Muscle of back (tissue), 11 donors: ENCODE measurements around the gene C3orf22. TPM values are rescaled to one million over a fixed set of nuclear protein-coding genes. Genes with fewer than 3 reads are reported as not detected.

Source experiments
- DNase-seq, 3 donors: peaks; one replicate each; pipeline versions ENCODE4 v3.0.0 to v3.0.0-alpha.2; 2013
- polyA plus RNA-seq, 10 donors: library from polyadenylated mRNA; unstranded; fragments of 120-200 nt; gene quantifications; one replicate each; pipeline ENCODE4 v1.2.1, GENCODE V29; 2013; ENCODE audit not compliant: insufficient read length in 10 of 10

The C3orf22 gene
- polyA plus RNA-seq, 10 donors = 0.08 to 0.35 TPM; not detected in 8

DNA sequence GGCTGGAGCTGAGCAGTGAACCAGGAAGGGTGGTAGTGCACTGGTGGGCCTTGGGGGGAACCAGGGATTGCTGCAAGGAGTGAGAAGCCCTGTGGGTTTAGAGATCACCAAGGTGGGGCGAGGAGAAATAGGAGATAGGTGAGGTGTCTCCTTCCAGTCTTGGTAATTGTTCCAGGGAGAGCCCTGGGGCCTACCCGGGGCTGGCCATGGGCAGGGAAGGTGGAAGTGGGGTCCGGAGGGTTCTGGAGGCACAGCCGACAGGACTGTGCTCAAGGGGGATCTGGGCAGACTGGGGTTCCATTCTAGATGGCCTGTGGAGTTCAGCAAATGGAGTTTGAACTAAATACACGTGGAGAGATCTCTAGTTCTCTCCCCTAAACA, 30.3 kb downstream of the C3orf22 start:
- DNase-seq = no peak

- no peak for DNase-seq
Observed at GRCh38 chr3:126527455-126528211, 31.1 kb downstream of the C3orf22 start.

DNA sequence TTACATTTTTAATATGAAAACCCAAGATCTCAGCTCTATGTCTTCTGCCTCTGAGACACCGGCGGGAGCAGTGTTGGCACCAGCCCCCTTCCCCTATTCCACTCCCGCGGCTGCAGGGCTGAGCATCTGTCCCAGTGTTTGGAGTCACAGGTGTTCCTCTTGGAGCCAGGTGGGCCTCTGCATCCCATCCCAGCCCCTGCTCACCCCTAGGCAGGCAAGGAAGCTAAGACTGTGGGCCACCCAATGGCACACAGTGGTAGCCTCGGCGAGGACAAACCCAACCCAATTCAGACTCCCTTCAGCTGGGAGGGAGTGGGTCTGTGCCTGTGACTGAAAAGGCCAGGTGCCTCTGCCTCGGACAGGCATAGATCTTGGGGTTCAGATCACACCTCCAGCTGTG, 31.7 kb downstream of the C3orf22 start:
- no peak for DNase-seq

GRCh38 chr3:126526668-126527005, 32.1 kb downstream of the C3orf22 start:
- no peak for DNase-seq

DNA sequence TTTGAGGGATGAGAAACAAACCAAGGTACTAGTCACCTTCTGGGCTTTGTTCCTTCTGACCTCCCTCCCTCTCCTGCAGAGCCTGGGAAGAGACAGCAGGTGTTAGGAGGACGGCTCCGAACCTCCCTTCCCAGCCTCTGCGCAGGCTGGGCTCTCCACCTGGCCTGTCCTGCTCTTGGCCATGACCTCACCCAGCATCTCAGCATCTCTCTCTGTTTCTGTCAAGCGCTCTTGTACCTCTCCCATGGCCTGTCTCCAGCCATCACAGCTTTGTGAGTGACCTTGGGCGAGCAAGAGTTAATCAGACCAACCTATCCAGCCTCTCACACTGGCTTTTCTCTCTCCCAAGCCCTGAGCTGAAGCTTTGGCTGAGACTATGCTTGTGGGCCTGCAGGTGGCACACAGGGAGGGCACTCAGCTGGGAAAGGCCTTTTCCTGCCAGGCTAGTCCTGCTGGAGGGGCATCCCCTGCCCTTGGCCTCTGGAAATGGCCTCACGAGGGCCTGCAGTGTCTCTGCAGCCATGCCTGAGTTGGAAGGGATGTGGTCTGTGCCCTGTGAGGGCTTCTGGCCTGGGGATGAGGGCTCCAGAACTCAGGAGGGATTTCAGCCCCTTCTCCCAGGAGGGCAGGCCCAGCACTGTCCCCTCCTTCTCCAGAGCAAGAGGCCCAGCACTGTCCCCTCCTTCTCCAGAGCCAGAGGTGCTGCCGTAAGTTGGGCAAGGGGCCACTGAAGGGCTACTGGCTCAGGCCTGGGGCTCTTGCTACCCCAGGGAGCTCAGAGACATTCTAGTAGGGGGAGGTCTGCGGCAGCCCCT, 32.7 kb downstream of the C3orf22 start:
- no peak for DNase-seq

- DNase-seq = no peak
Observed at GRCh38 chr3:126525091-126525852, 33.5 kb downstream of the C3orf22 start.

DNA sequence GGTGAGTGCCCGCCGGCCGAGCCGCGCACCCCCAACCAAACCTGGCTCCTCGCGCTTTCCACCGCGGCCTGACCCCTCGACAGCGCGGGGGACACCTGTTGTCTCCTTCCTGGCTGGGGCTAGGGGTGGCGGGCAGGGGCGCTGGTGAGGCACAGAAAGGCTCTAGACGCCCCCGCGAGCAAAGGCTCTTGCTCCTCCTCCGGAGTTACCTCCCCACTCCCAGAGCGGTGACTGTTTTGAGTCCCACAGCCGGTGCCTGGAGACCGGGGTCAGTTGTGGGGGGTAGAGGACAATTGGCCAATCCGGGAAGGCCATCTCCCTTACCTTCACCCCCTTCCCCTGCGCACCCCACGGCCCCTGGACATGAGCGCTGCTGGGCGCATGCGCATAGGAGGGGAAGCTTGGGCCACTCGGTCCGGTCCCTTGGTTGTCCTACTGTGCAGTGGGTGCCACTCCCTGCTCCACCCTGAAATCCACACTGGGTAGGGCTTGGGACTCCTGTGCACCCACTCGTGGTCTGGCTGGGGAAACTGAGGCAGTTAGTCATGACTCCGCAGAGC, 34.2 kb downstream of the C3orf22 start:
- no peak for DNase-seq

GRCh38 chr3:126523745-126524428, 34.8 kb downstream of the C3orf22 start, which contains the start of gene CHST13:
Gene CHST13 (plus strand): TSS chr3:126524155. CDS start chr3:126524333, 178 bp downstream.
- DNase-seq = peak; percentile 14 to 74 (median 45)

DNA sequence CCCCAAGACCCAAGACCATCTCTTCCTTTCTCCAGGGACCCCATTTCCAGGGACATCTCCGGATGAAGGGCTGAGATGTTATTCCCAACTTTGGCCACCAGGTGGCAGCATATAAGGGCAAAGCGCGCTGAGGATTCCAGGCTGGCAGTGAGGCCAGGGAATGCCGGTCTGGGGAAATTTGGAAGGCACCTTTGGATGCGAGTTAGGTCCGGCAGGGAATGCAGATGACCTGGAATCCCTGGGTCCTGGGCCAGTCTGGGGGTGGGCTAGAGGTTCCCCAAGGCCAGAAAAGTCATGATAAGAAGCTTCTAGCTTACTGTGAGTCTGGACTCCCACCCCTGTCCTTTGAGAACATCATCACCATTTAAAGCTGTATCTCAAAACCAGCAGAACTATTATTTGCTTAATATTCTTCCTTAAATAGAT, 36.4 kb downstream of the C3orf22 start:
- DNase-seq = peak; percentile 37 to 77 (median 57)

DNA sequence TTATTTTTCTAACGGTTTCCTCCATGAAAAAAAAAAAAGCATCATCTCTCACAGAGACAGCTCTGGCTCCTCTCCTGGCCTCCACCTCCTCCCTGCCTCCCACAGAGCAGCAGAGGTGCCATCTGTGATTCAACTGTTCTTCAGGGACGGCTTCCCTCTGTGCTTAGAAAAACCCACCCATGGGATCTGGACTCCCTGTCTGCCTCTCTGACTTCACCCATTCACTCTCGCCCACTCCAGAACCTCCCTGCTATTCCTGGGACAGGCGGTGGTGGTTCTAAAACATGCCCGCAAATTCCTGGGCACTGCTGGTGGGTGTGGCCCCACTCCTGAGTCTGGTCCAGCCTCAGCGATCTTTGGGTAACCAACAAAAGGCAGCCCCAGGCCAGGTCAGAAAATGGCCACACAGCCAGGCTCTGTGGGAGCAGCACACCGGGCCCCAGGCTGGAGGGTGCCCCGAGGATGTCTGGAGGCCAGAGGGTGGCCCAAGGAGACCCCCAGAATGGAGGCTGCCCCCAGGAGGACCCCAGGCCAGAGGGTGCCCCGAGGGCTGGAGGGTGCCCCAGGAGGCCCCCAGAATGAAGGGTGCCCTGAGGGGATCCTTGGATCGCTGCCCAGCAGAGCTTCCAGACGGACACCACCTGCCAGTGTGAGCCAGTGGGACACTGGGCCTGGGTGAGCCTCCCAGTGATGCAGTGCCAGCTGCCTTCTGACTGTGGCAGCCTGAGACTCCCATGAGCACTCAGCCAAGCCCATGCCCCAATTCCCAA, 37.4 kb downstream of the C3orf22 start:
- DNase-seq = no peak

DNA sequence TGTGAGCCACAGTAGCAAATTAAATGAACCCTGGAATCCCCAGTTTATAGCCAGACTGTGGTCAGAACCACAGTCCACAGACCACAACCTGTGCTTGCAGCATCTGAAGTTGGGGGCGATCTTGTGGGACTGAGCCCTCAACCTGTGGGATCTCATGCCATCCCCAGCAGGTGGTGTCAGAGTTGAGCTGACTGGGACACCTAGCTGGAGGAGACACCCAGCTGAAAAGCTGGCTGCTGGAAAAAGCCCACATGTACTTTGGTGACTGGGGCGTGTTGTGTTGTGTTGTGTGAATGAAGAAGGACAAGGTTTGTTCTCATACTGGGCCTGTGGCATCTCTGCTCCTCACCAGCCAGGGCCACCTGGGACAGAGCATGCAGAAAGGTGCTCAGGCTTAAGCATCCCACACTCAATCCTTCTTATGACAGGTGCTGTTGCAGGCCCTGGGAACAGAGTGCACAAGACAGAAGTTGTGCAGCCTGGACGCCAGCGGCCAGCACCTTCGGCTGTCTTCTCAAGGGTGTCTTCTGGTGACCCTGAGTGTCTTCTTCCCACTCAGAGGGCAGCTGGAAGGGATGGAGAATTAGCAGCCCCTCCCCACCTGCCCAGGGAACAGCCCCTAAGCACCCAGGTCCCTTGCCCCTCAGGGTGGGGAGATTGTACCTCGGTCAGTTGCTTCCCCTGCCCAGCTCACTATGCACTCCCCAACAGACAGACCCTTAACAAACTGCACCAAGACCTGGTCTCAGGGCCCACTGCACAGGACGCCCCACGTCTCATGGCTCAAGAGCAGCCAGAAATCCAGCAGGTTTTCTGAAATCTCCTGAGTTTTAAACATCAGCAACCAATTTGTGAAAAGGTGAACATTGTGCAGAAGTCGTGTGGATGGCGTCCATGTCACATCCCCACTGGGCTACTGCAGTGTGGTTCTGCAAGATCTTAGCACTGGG, 39.0 kb downstream of the C3orf22 start:
- no peak for DNase-seq

GRCh38 chr3:126518779-126519177, 40.0 kb downstream of the C3orf22 start:
- DNase-seq = no peak

GRCh38 chr3:126517986-126518778, 40.5 kb downstream of the C3orf22 start:
- DNase-seq = no peak

GRCh38 chr3:126517291-126517951, 41.3 kb downstream of the C3orf22 start, which contains the start of gene UROC1:
Gene UROC1 (minus strand): TSS chr3:126517773. CDS start chr3:126517719, 54 bp downstream.
- no peak for DNase-seq

- DNase-seq = no peak
Observed at GRCh38 chr3:126516936-126517290, 41.8 kb downstream of the C3orf22 start.

GRCh38 chr3:126516152-126516935, 42.4 kb downstream of the C3orf22 start:
- DNase-seq = no peak
